Subcutaneous abdominal adipose tissue (tissue), 5 donors: ENCODE results near the gene INAVA.

Experiments
- H3K27ac ChIP-seq: one replicate; pipeline ENCODE4 v1.7.0; 2013; ENCODE audit warnings: low read depth, mild to moderate bottlenecking, inconsistent platforms, low read length, moderate library complexity
- H3K27me3 ChIP-seq, 5 donors: one replicate each; pipeline ENCODE4 v1.7.0; 2013; ENCODE audit warnings: low read length in 5 of 5, inconsistent platforms in 1 of 5; ENCODE audit not compliant: control insufficient read depth in 5 of 5, insufficient read depth in 4 of 5
- H3K36me3 ChIP-seq, 5 donors: one replicate each; pipeline ENCODE4 v1.7.0; 2013; ENCODE audit warnings: low read length in 5 of 5; ENCODE audit not compliant: control insufficient read depth in 5 of 5, insufficient read depth in 5 of 5
- H3K4me1 ChIP-seq, 5 donors: one replicate each; pipeline ENCODE4 v1.7.0; 2013; ENCODE audit warnings: low read length in 5 of 5, mild to moderate bottlenecking in 3 of 5, moderate library complexity in 1 of 5; ENCODE audit not compliant: control insufficient read depth in 5 of 5, insufficient read depth in 5 of 5
- H3K4me3 ChIP-seq, 5 donors: one replicate each; pipeline ENCODE4 v1.7.0; 2013; ENCODE audit warnings: low read length in 5 of 5, low read depth in 1 of 5
- H3K9ac ChIP-seq, 5 donors: one replicate each; pipeline ENCODE4 v1.7.0; 2013; ENCODE audit warnings: low read length in 5 of 5, mild to moderate bottlenecking in 4 of 5, moderate library complexity in 3 of 5
- H3K9me3 ChIP-seq, 5 donors: one replicate each; pipeline ENCODE4 v1.7.0; 2013; ENCODE audit warnings: low read length in 5 of 5; ENCODE audit not compliant: control insufficient read depth in 5 of 5
- donor health status: healthy.
- donor health status: healthy.
- donor health status: healthy.
- donor health status: healthy.
- donor health status: healthy.

INAVA gene

GRCh38 chr1:200896531-200897196, 2.0 kb downstream of the INAVA start:
- no peak overlapping the region for H3K4me3 ChIP-seq
- H3K36me3 ChIP-seq = no peaks in the 10 kb centered on the region
- H3K27me3 ChIP-seq = peaks cover 7 to 24% (median 11%) of the 10 kb centered on the region in 5 donors
- no peak overlapping the region for H3K27ac ChIP-seq
- H3K9ac ChIP-seq = no peak overlapping the region
- peaks cover 0 to 8% (median 4%) of the 10 kb centered on the region in 5 donors for H3K4me1 ChIP-seq
- no peaks in the 10 kb centered on the region for H3K9me3 ChIP-seq

- H3K27ac ChIP-seq = no peak overlapping the region
- no peak overlapping the region for H3K4me3 ChIP-seq
These were observed 2.6 kb downstream of the INAVA start for GRCh38 chr1:200897259-200897658.

GRCh38 chr1:200899015-200899386, 4.3 kb downstream of the INAVA start:
- H3K9me3 ChIP-seq = no peaks in the 10 kb centered on the region
- H3K27me3 ChIP-seq = peaks cover 5 to 9% (median 9%) of the 10 kb centered on the region in 5 donors
- no peak overlapping the region for H3K4me3 ChIP-seq
- H3K9ac ChIP-seq = no peak overlapping the region
- no peak overlapping the region for H3K27ac ChIP-seq
- peaks cover 0 to 3% (median 0%) of the 10 kb centered on the region in 5 donors for H3K4me1 ChIP-seq
- no peaks in the 10 kb centered on the region for H3K36me3 ChIP-seq

More at GRCh38 chr1:200897259-200897658, 2.6 kb downstream of the INAVA start:
- H3K27me3 ChIP-seq = peaks cover 5 to 18% (median 8%) of the 10 kb centered on the region in 5 donors
- peaks cover 0 to 3% (median 0%) of the 10 kb centered on the region in 5 donors for H3K4me1 ChIP-seq
- no peaks in the 10 kb centered on the region for H3K9me3 ChIP-seq
- no peaks in the 10 kb centered on the region for H3K36me3 ChIP-seq
- no peak overlapping the region for H3K9ac ChIP-seq

DNA sequence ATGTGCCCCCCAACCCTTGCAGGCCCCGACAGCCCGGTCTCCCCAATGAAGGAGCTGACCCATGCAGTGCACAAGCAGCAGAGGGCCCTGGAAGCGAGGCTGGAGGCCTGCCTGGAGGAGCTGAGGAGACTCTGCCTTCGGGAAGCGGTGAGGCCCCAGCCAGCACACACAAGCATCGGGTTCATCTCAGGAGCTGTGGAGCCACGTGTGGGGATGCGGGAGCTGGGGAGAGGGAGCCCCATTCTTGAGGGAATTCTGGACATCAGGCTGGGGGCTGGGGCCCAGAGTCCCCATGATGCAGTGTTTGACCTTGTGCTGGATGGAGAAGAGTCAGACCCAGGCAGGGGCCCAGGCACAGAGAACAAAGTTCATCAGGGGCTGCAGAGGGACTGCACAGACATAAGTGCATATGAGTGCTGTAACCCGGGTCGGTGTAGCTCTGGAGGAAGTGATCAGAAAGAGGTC, 4.8 kb downstream of the INAVA start:
- Histone ChIP-seq H3K9ac (no peak overlapping the region), H3K27ac (no peak overlapping the region), H3K9me3 (no peaks in the 10 kb centered on the region), H3K27me3 (peaks cover 5 to 9% (median 6%) of the 10 kb centered on the region in 5 donors), H3K4me1 (peaks cover 0 to 3% (median 0%) of the 10 kb centered on the region in 5 donors), H3K36me3 (no peaks in the 10 kb centered on the region), H3K4me3 (no peak overlapping the region)

GRCh38 chr1:200899954-200900867, 5.5 kb downstream of the INAVA start:
- no peak overlapping the region for H3K27ac ChIP-seq
- no peaks in the 10 kb centered on the region for H3K36me3 ChIP-seq

DNA sequence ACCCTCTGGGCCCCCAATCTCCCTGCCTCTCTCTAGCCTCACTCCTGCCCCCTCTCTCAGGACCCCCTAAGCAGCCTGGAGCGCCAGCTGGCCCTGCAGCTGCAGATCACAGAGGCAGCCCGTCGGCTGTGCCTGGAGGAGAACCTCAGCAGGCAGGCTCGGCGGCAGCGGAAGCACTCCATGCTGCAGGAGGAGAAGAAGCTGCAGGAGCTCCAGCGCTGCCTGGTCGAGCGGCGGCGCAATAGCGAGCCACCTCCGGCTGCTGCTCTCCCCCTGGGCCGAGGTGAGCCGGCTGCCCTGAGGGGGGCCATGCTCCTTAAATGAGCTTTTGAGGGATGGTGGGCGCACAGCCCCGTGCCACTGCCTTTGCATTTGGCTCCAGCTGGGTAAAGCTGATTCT, 6.2 kb downstream of the INAVA start:
- Histone ChIP-seq H3K27me3 (peaks cover 3 to 9% (median 5%) of the 10 kb centered on the region in 5 donors), H3K4me1 (peaks cover 0 to 3% (median 0%) of the 10 kb centered on the region in 5 donors), H3K36me3 (no peaks in the 10 kb centered on the region), H3K4me3 (no peak overlapping the region), H3K9ac (no peak overlapping the region), H3K9me3 (no peaks in the 10 kb centered on the region), H3K27ac (no peak overlapping the region)

More at GRCh38 chr1:200899954-200900867, 5.5 kb downstream of the INAVA start:
- H3K9ac ChIP-seq = no peak overlapping the region
- H3K9me3 ChIP-seq = no peaks in the 10 kb centered on the region
- H3K4me1 ChIP-seq = peaks cover 0 to 3% (median 0%) of the 10 kb centered on the region in 5 donors
- no peak overlapping the region for H3K4me3 ChIP-seq
- H3K27me3 ChIP-seq = peaks cover 3 to 9% (median 6%) of the 10 kb centered on the region in 5 donors

GRCh38 chr1:200901350-200901749, 6.7 kb downstream of the INAVA start:
- Histone ChIP-seq H3K36me3 (no peaks in the 10 kb centered on the region), H3K4me3 (no peak overlapping the region), H3K27ac (no peak overlapping the region), H3K9me3 (no peaks in the 10 kb centered on the region), H3K27me3 (peaks cover 3 to 9% (median 5%) of the 10 kb centered on the region in 5 donors), H3K4me1 (peaks cover 0 to 3% (median 0%) of the 10 kb centered on the region in 5 donors), H3K9ac (no peak overlapping the region)

- Histone ChIP-seq H3K27ac (no peak overlapping the region), H3K4me3 (no peak overlapping the region), H3K4me1 (peaks cover 0 to 3% (median 0%) of the 10 kb centered on the region in 5 donors), H3K9ac (no peak overlapping the region), H3K36me3 (no peaks in the 10 kb centered on the region), H3K9me3 (no peaks in the 10 kb centered on the region), H3K27me3 (peaks cover 3 to 6% (median 5%) of the 10 kb centered on the region in 5 donors)
These were observed 7.2 kb downstream of the INAVA start for GRCh38 chr1:200901796-200902444.

GRCh38 chr1:200903793-200904192, 9.1 kb downstream of the INAVA start:
- Histone ChIP-seq H3K4me1 (peaks cover 0 to 3% (median 0%) of the 10 kb centered on the region in 5 donors), H3K9me3 (no peaks in the 10 kb centered on the region), H3K36me3 (no peaks in the 10 kb centered on the region), H3K9ac (no peak overlapping the region), H3K27me3 (peaks cover 3 to 6% (median 5%) of the 10 kb centered on the region in 5 donors), H3K4me3 (no peak overlapping the region), H3K27ac (no peak overlapping the region)
